NCI-H1417 (cell line): ENCODE results near the gene CALU.

Experiments
- DNase-seq, 3 experiments: peaks; one replicate each; lab custom pipeline; 2025; lab: John Stamatoyannopoulos, UW

CALU gene

GRCh38 chr7:128747327-128748079 lies 8.3 kb downstream of the CALU start:
- DNase-seq = no peak

GRCh38 chr7:128752251-128752650 lies 13.1 kb downstream of the CALU start:
- no peak for DNase-seq

- no peak for DNase-seq
Measured at GRCh38 chr7:128755075-128755818, 16.1 kb downstream of the CALU start.

GRCh38 chr7:128755819-128756476 lies 16.8 kb downstream of the CALU start:
- peak in 2 of 3 experiments; percentile 8 to 69 for DNase-seq

GRCh38 chr7:128757203-128757602 lies 18.0 kb downstream of the CALU start:
- peak in 2 of 3 experiments; percentile 22 to 43 for DNase-seq

- no peak for DNase-seq
Measured at GRCh38 chr7:128758553-128758952, 19.4 kb downstream of the CALU start.

- DNase-seq = no peak
Measured at GRCh38 chr7:128759242-128759641, 20.1 kb downstream of the CALU start.

GRCh38 chr7:128763541-128763940 lies 24.4 kb downstream of the CALU start:
- no peak for DNase-seq

GRCh38 chr7:128767475-128768110 lies 28.4 kb downstream of the CALU start:
- no peak for DNase-seq

GRCh38 chr7:128770233-128770632 lies 31.1 kb downstream of the CALU start:
- no peak for DNase-seq

GRCh38 chr7:128773604-128774003 lies 34.4 kb downstream of the CALU start:
- DNase-seq = no peak

- DNase-seq = no peak
Measured at GRCh38 chr7:128774029-128774689, 35.0 kb downstream of the CALU start.

- no peak for DNase-seq
Measured at GRCh38 chr7:128774921-128775320, 35.8 kb downstream of the CALU start.

GRCh38 chr7:128775744-128776474 lies 36.8 kb downstream of the CALU start, which contains the start of gene OPN1SW:
Gene OPN1SW (minus strand): TSS chr7:128775794. CDS start chr7:128775781, 13 bp downstream.
- DNase-seq = no peak

GRCh38 chr7:128777156-128778123 lies 38.3 kb downstream of the CALU start:
- DNase-seq = no peak

- no peak for DNase-seq
Measured at GRCh38 chr7:128778946-128779345, 39.8 kb downstream of the CALU start.

- DNase-seq = no peak
Measured at GRCh38 chr7:128781126-128781525, 42.0 kb downstream of the CALU start.

GRCh38 chr7:128781851-128782250 lies 42.7 kb downstream of the CALU start:
- no peak for DNase-seq

- DNase-seq = no peak
Measured at GRCh38 chr7:128783143-128783861, 44.1 kb downstream of the CALU start.
